Transverse colon (tissue), 4 donors: Measurements from ENCODE around the gene TTC38.

Source experiments
- EP300 ChIP-seq: sonication (generic); formaldehyde crosslinking; IDR thresholded peaks from one replicate; pipeline ENCODE4 v1.6.1; 2017; ENCODE audit warnings: antibody characterized with exemption, low read depth
- POLR2A ChIP-seq: fragments of 450-650 bp; IDR thresholded peaks from one replicate; pipeline ENCODE4 v1.6.1; 2016; ENCODE audit warnings: antibody characterized with exemption, mild to moderate bottlenecking, moderate library complexity
- POLR2AphosphoS5 ChIP-seq, 3 donors: sonication (generic); formaldehyde crosslinking; IDR thresholded peaks; one replicate each; pipeline ENCODE4 v1.6.1; 2016; ENCODE audit warnings: antibody characterized with exemption in 3 of 3
- TF ChIP-seq, protein P1 (sequence below), 5 experiments: fragments of 200-600 bp in 3 of 5; fragments of 450-650 bp in 2 of 5; sonication (generic) in 3 of 5; IDR thresholded peaks; 1 replicate in 2 of 5; 2 replicates in 3 of 5; pipeline ENCODE4 v1.5.1; 2016 to 2017; ENCODE audit warnings: antibody characterized with exemption in 5 of 5, inconsistent platforms in 3 of 5, mild to moderate bottlenecking in 2 of 5, moderate library complexity in 1 of 5

GRCh38 chr22:46244771-46245170, 23.0 kb upstream of the TTC38 start:
- TF ChIP-seq, protein P1, sequence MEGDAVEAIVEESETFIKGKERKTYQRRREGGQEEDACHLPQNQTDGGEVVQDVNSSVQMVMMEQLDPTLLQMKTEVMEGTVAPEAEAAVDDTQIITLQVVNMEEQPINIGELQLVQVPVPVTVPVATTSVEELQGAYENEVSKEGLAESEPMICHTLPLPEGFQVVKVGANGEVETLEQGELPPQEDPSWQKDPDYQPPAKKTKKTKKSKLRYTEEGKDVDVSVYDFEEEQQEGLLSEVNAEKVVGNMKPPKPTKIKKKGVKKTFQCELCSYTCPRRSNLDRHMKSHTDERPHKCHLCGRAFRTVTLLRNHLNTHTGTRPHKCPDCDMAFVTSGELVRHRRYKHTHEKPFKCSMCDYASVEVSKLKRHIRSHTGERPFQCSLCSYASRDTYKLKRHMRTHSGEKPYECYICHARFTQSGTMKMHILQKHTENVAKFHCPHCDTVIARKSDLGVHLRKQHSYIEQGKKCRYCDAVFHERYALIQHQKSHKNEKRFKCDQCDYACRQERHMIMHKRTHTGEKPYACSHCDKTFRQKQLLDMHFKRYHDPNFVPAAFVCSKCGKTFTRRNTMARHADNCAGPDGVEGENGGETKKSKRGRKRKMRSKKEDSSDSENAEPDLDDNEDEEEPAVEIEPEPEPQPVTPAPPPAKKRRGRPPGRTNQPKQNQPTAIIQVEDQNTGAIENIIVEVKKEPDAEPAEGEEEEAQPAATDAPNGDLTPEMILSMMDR (IDR thresholded peaks at IDR 0.05), result no peak
- TF ChIP-seq POLR2A, result no peak
- TF ChIP-seq POLR2AphosphoS5 (IDR thresholded peaks at IDR 0.05), result no peak
- TF ChIP-seq EP300, result no peak
